ENCODE results near the gene IRF3.

Gene IRF3

GRCh38 chr19:49666120-49666444, 425 bp upstream of the IRF3 start:
- DNase-seq (ENCODE audit: low spot score): no peak

GRCh38 chr19:49665036-49665350, 664 bp downstream of the IRF3 start:
- no peak for DNase-seq (ENCODE audit: low spot score)

GRCh38 chr19:49664171-49665035, 1.3 kb downstream of the IRF3 start:
- DNase-seq (ENCODE audit: low spot score): peak; percentile 85

- DNase-seq (ENCODE audit: low spot score): no peak
Observed at GRCh38 chr19:49663224-49663623, 2.4 kb downstream of the IRF3 start.

- DNase-seq (ENCODE audit: low spot score): no peak
Observed at GRCh38 chr19:49662011-49662410, 3.6 kb downstream of the IRF3 start.

GRCh38 chr19:49660338-49660961, 5.2 kb downstream of the IRF3 start:
- DNase-seq (ENCODE audit: low spot score): no peak

- DNase-seq (ENCODE audit: low spot score): no peak
Observed at GRCh38 chr19:49658566-49659442, 6.9 kb downstream of the IRF3 start.

- DNase-seq (ENCODE audit: low spot score): no peak
Observed at GRCh38 chr19:49658139-49658517, 7.5 kb downstream of the IRF3 start.

- DNase-seq (ENCODE audit: low spot score): no peak
Observed at GRCh38 chr19:49657493-49658138, 8.0 kb downstream of the IRF3 start.

GRCh38 chr19:49656456-49657109, 9.1 kb downstream of the IRF3 start:
- DNase-seq (ENCODE audit: low spot score): no peak

- DNase-seq (ENCODE audit: low spot score): no peak
Observed at GRCh38 chr19:49655570-49656455, 9.8 kb downstream of the IRF3 start.

- no peak for DNase-seq (ENCODE audit: low spot score)
Observed at GRCh38 chr19:49654581-49654980, 11.1 kb downstream of the IRF3 start.

GRCh38 chr19:49653466-49653806, 12.2 kb downstream of the IRF3 start:
- no peak for DNase-seq (ENCODE audit: low spot score)

GRCh38 chr19:49652551-49653465, 12.8 kb downstream of the IRF3 start:
- DNase-seq (ENCODE audit: low spot score): no peak

GRCh38 chr19:49651820-49652550, 13.7 kb downstream of the IRF3 start:
- no peak for DNase-seq (ENCODE audit: low spot score)

GRCh38 chr19:49651029-49651819, 14.4 kb downstream of the IRF3 start:
- DNase-seq (ENCODE audit: low spot score): no peak

GRCh38 chr19:49646586-49646985, 19.1 kb downstream of the IRF3 start:
- no peak for DNase-seq (ENCODE audit: low spot score)

- no peak for DNase-seq (ENCODE audit: low spot score)
Observed at GRCh38 chr19:49645995-49646394, 19.7 kb downstream of the IRF3 start.

Data from putamen (tissue), 1 donor.